EL (cell line): ENCODE results near the gene SMAD9.
"Not testable (repeated sequence)": the region's sequence is repeated elsewhere in the genome, so short reads cannot be mapped to it uniquely, and the experiment has no call there.

Experiments
- DNase-seq: peaks from one replicate; pipeline ENCODE4 v3.0.0-alpha.2; 2016

The SMAD9 gene

GRCh38 chr13:36910545-36910944 lies 9.5 kb downstream of the SMAD9 start:
- DNase-seq = peak; percentile 10

GRCh38 chr13:36907821-36908220 lies 12.2 kb downstream of the SMAD9 start:
- no peak for DNase-seq

- DNase-seq = no peak
These were observed 12.8 kb downstream of the SMAD9 start for GRCh38 chr13:36907266-36907665.

GRCh38 chr13:36905944-36906343 lies 14.1 kb downstream of the SMAD9 start:
- no peak for DNase-seq

GRCh38 chr13:36903925-36904595 lies 16.0 kb downstream of the SMAD9 start:
- no peak for DNase-seq

GRCh38 chr13:36897054-36897616 lies 22.9 kb downstream of the SMAD9 start:
- DNase-seq = no peak

GRCh38 chr13:36891752-36892151 lies 28.3 kb downstream of the SMAD9 start:
- DNase-seq = peak; percentile 12

GRCh38 chr13:36888645-36889044 lies 31.4 kb downstream of the SMAD9 start:
- DNase-seq = no peak

GRCh38 chr13:36887758-36888521 lies 32.1 kb downstream of the SMAD9 start:
- DNase-seq = no peak

GRCh38 chr13:36885901-36886300 lies 34.1 kb downstream of the SMAD9 start:
- DNase-seq = no peak

- DNase-seq = no peak
These were observed 35.8 kb downstream of the SMAD9 start for GRCh38 chr13:36884235-36884634.

GRCh38 chr13:36883824-36884223 lies 36.2 kb downstream of the SMAD9 start:
- no peak for DNase-seq

GRCh38 chr13:36883392-36883791 lies 36.6 kb downstream of the SMAD9 start:
- not testable (repeated sequence) for DNase-seq

GRCh38 chr13:36882829-36883390 lies 37.1 kb downstream of the SMAD9 start:
- no peak for DNase-seq

GRCh38 chr13:36880961-36881360 lies 39.1 kb downstream of the SMAD9 start:
- DNase-seq = no peak

GRCh38 chr13:36879218-36879938 lies 40.7 kb downstream of the SMAD9 start:
- DNase-seq = no peak

GRCh38 chr13:36875961-36876360 lies 44.1 kb downstream of the SMAD9 start:
- no peak for DNase-seq

GRCh38 chr13:36875431-36875830 lies 44.6 kb downstream of the SMAD9 start:
- no peak for DNase-seq

- DNase-seq = no peak
These were observed 47.4 kb downstream of the SMAD9 start for GRCh38 chr13:36872621-36873020.

- DNase-seq = no peak
These were observed 49.9 kb downstream of the SMAD9 start for GRCh38 chr13:36870050-36870692.

- no peak for DNase-seq
These were observed 53.8 kb downstream of the SMAD9 start for GRCh38 chr13:36866232-36866631.

- DNase-seq = no peak
These were observed 54.8 kb downstream of the SMAD9 start for GRCh38 chr13:36865265-36865664.

- DNase-seq = no peak
These were observed 57.3 kb downstream of the SMAD9 start for GRCh38 chr13:36862722-36863121.
